Measurements from ENCODE around the gene ASTN2.

DNA sequence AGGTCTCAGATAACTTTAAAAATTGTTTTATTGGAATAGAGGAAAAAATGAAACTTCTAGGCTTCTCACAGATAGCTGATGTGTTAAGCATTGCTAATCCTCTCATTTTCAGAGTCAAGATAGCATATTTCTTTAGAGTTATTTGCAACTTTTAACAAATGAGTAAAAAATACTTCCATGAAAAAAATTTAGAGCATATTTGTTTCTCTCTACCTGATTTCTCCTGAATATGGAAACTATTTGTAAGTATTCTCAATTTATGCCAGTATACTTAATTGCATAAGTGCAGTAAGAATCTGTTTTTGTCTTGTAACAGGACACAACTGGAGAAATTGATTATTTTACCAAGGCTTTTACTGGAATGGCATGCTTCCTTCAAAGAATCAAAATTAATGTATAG lies 731.3 kb downstream of the ASTN2 start:
- TF ChIP-seq, protein P1, sequence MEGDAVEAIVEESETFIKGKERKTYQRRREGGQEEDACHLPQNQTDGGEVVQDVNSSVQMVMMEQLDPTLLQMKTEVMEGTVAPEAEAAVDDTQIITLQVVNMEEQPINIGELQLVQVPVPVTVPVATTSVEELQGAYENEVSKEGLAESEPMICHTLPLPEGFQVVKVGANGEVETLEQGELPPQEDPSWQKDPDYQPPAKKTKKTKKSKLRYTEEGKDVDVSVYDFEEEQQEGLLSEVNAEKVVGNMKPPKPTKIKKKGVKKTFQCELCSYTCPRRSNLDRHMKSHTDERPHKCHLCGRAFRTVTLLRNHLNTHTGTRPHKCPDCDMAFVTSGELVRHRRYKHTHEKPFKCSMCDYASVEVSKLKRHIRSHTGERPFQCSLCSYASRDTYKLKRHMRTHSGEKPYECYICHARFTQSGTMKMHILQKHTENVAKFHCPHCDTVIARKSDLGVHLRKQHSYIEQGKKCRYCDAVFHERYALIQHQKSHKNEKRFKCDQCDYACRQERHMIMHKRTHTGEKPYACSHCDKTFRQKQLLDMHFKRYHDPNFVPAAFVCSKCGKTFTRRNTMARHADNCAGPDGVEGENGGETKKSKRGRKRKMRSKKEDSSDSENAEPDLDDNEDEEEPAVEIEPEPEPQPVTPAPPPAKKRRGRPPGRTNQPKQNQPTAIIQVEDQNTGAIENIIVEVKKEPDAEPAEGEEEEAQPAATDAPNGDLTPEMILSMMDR (IDR thresholded peaks at IDR 0.05; ENCODE audit: borderline replicate concordance, extremely low read depth, low read length, poor library complexity, severe bottlenecking), result no peak
- TF ChIP-seq EZH2 (IDR thresholded peaks at IDR 0.05; ENCODE audit: borderline replicate concordance, low read depth, low read length, severe bottlenecking), result no peak

Data from DND-41 (cell line).